ENCODE results near the gene PRUNE2. TPM values are rescaled to one million over a fixed set of nuclear protein-coding genes. Genes with fewer than 3 reads are reported as not detected.

Gene PRUNE2
- total and polyA plus RNA-seq, 9 of the 15 experiments (the other 6 are each of a cell fraction or from before 2014, with no cell fraction given) = 0.05 to 0.45 (median 0.18) TPM; not detected in 1

DNA sequence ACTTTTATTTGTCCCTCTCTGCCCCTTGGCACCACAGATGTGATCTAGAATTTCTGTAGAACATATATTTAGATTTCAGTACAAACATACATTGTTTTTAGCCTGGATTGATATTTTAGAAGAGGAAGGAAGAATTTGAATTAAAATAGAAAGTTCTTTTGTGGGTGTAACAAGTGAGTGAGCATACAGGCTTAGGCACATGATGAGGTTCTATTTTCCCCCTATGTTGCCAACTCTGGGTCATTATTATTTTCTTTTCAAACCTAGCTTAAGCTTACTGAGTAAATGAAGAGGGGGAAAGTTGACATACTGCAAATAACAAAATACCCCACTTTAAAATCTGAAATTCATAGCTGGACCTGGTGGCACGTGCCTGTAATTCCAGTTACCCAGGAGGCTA, 344.0 kb downstream of the PRUNE2 start (continued):
- TF ChIP-seq, protein P1, sequence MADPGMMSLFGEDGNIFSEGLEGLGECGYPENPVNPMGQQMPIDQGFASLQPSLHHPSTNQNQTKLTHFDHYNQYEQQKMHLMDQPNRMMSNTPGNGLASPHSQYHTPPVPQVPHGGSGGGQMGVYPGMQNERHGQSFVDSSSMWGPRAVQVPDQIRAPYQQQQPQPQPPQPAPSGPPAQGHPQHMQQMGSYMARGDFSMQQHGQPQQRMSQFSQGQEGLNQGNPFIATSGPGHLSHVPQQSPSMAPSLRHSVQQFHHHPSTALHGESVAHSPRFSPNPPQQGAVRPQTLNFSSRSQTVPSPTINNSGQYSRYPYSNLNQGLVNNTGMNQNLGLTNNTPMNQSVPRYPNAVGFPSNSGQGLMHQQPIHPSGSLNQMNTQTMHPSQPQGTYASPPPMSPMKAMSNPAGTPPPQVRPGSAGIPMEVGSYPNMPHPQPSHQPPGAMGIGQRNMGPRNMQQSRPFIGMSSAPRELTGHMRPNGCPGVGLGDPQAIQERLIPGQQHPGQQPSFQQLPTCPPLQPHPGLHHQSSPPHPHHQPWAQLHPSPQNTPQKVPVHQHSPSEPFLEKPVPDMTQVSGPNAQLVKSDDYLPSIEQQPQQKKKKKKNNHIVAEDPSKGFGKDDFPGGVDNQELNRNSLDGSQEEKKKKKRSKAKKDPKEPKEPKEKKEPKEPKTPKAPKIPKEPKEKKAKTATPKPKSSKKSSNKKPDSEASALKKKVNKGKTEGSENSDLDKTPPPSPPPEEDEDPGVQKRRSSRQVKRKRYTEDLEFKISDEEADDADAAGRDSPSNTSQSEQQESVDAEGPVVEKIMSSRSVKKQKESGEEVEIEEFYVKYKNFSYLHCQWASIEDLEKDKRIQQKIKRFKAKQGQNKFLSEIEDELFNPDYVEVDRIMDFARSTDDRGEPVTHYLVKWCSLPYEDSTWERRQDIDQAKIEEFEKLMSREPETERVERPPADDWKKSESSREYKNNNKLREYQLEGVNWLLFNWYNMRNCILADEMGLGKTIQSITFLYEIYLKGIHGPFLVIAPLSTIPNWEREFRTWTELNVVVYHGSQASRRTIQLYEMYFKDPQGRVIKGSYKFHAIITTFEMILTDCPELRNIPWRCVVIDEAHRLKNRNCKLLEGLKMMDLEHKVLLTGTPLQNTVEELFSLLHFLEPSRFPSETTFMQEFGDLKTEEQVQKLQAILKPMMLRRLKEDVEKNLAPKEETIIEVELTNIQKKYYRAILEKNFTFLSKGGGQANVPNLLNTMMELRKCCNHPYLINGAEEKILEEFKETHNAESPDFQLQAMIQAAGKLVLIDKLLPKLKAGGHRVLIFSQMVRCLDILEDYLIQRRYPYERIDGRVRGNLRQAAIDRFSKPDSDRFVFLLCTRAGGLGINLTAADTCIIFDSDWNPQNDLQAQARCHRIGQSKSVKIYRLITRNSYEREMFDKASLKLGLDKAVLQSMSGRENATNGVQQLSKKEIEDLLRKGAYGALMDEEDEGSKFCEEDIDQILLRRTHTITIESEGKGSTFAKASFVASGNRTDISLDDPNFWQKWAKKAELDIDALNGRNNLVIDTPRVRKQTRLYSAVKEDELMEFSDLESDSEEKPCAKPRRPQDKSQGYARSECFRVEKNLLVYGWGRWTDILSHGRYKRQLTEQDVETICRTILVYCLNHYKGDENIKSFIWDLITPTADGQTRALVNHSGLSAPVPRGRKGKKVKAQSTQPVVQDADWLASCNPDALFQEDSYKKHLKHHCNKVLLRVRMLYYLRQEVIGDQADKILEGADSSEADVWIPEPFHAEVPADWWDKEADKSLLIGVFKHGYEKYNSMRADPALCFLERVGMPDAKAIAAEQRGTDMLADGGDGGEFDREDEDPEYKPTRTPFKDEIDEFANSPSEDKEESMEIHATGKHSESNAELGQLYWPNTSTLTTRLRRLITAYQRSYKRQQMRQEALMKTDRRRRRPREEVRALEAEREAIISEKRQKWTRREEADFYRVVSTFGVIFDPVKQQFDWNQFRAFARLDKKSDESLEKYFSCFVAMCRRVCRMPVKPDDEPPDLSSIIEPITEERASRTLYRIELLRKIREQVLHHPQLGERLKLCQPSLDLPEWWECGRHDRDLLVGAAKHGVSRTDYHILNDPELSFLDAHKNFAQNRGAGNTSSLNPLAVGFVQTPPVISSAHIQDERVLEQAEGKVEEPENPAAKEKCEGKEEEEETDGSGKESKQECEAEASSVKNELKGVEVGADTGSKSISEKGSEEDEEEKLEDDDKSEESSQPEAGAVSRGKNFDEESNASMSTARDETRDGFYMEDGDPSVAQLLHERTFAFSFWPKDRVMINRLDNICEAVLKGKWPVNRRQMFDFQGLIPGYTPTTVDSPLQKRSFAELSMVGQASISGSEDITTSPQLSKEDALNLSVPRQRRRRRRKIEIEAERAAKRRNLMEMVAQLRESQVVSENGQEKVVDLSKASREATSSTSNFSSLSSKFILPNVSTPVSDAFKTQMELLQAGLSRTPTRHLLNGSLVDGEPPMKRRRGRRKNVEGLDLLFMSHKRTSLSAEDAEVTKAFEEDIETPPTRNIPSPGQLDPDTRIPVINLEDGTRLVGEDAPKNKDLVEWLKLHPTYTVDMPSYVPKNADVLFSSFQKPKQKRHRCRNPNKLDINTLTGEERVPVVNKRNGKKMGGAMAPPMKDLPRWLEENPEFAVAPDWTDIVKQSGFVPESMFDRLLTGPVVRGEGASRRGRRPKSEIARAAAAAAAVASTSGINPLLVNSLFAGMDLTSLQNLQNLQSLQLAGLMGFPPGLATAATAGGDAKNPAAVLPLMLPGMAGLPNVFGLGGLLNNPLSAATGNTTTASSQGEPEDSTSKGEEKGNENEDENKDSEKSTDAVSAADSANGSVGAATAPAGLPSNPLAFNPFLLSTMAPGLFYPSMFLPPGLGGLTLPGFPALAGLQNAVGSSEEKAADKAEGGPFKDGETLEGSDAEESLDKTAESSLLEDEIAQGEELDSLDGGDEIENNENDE (IDR thresholded peaks at IDR 0.05; ENCODE audit: low read depth, low read length) = no peak
- TF ChIP-seq TRIM24 (IDR thresholded peaks at IDR 0.05) (no peak), TCF7 (IDR thresholded peaks at IDR 0.05; ENCODE audit: borderline replicate concordance) (no peak), GABPB2 (CRISPR knock-in tag; conservative IDR thresholded peaks at IDR 0.05) (no peak), POLR2AphosphoS2 (IDR thresholded peaks at IDR 0.05; ENCODE audit: low read length) (no peak), SRSF3 (IDR thresholded peaks at IDR 0.05; ENCODE audit: insufficient read depth, low read length) (no peak), BHLHE40 (IDR thresholded peaks at IDR 0.05; ENCODE audit: low read length) (no peak), MCM5 (IDR thresholded peaks at IDR 0.05; ENCODE audit: low read depth) (no peak), TARDBP (IDR thresholded peaks at IDR 0.05) (no peak), XRCC5 (IDR thresholded peaks at IDR 0.05; ENCODE audit: low read depth, low read length) (no peak)

Small RNA genes lying within 50 kb of the gene (small RNA-seq; reads per million reads assigned to genes)
- not detected for gene AL359314.1

Other genes starting within 250 kb of the PRUNE2 start
- gene PCA3, start 141.7 kb downstream of the PRUNE2 start, total RNA-seq (2014; rRNA removed) = not detected in 2 replicates
- gene PCA3, start 141.7 kb downstream of the PRUNE2 start, total RNA-seq (2014; rRNA removed; fragmentation: Illumina TruSeq; extraction: Trizol) = not detected in 2 replicates
- gene PCA3, start 141.7 kb downstream of the PRUNE2 start, total RNA-seq (2015; rRNA removed; fragmentation: Illumina TruSeq; extraction: Trizol) = not detected in 2 replicates
- gene PCA3, start 141.7 kb downstream of the PRUNE2 start, total RNA-seq (2021) = not detected in 2 replicates
- gene PCA3, start 141.7 kb downstream of the PRUNE2 start, polyA plus RNA-seq (2011; rRNA removed) = not detected in 2 replicates
- not detected in 2 replicates for gene PCA3, start 141.7 kb downstream of the PRUNE2 start, polyA plus RNA-seq (2014; fragmentation: Illumina TruSeq; extraction: Trizol)
- not detected for gene PCA3, start 141.7 kb downstream of the PRUNE2 start, polyA plus RNA-seq (2014; fragmentation: Nextera tagmentation; extraction: Ambion mirVana)
- not detected in 2 replicates for gene PCA3, start 141.7 kb downstream of the PRUNE2 start, polyA plus RNA-seq (2014; rRNA removed)
- gene FOXB2, start 113.5 kb upstream of the PRUNE2 start, total RNA-seq (2014; rRNA removed) = not detected in 2 replicates
- gene FOXB2, start 113.5 kb upstream of the PRUNE2 start, total RNA-seq (2014; rRNA removed; fragmentation: Illumina TruSeq; extraction: Trizol) = not detected in 2 replicates
- gene FOXB2, start 113.5 kb upstream of the PRUNE2 start, total RNA-seq (2015; rRNA removed; fragmentation: Illumina TruSeq; extraction: Trizol) = not detected in 2 replicates
- not detected in 2 replicates for gene FOXB2, start 113.5 kb upstream of the PRUNE2 start, total RNA-seq (2021)
- gene FOXB2, start 113.5 kb upstream of the PRUNE2 start, polyA plus RNA-seq (2011; rRNA removed) = not detected in 2 replicates
- gene FOXB2, start 113.5 kb upstream of the PRUNE2 start, polyA plus RNA-seq (2014; fragmentation: Illumina TruSeq; extraction: Trizol) = not detected in 2 replicates
- gene FOXB2, start 113.5 kb upstream of the PRUNE2 start, polyA plus RNA-seq (2014; fragmentation: Nextera tagmentation; extraction: Ambion mirVana) = not detected
- gene FOXB2, start 113.5 kb upstream of the PRUNE2 start, polyA plus RNA-seq (2014; rRNA removed) = not detected in 2 replicates

Measured in K562 (cell line).